Kidney capillary endothelial cell (primary cell): Measurements from ENCODE around the gene RCSD1.

Source experiments
- DNase-seq: peaks from one replicate; pipeline ENCODE4 v3.0.0-alpha.2; 2018; ENCODE audit warnings: low spot score

Gene RCSD1

DNA sequence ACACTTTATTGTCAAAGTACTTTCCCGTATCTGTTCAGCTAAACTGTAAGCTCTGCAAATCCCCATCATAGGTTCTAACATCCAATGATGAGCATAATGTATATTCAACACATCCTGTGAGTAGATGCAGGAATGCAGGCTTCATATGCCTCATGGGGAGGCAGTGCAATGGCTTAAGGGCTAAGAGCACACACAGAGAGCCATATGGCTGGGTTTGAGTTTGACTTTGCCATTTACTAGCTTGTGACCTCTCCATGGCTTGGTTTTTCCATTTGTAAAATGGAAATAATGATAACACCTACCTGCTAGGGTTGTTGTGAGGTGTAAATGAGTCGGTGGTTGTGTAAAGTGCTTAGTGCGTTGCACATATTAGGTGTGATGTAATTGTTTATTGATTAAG lies 13.4 kb downstream of the RCSD1 start:
- no peak for DNase-seq

DNA sequence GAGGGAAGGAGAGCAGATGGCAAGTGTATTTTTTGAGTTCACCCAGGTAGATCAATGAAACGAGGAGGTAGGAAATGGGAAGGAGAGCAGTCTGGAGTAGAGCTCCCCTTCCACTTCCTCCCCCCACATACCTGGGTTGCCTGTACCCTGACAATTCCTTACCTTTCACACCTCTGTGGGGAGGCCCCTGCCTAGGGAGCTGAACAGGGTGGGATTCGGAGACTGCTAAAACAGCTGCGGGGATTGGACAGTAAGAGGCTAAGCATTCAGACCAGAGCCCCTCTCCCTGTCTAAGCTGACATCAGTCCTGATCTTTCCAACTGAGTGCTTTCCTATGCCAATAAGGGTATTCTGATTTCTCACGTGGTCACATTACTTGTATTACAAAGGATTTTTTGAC lies 14.5 kb downstream of the RCSD1 start:
- DNase-seq, result no peak

DNA sequence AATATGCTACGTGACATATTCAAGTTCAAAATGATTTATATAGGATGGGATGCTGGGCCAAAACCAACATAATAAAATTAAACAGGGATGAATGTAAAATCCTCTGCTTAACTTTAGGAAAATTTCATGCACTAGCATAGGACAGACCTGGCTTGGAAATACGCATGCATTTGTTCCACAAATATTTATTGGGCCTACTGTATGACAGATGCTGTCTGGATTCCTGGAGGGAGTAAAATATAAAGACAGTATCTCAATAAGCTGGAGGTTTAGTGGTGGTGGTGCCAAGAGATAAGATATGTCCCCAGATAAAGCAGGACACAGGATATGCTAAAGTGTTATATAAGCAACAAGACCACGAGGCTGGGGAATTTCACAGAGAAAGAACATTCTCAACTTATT lies 15.1 kb downstream of the RCSD1 start:
- no peak for DNase-seq

DNA sequence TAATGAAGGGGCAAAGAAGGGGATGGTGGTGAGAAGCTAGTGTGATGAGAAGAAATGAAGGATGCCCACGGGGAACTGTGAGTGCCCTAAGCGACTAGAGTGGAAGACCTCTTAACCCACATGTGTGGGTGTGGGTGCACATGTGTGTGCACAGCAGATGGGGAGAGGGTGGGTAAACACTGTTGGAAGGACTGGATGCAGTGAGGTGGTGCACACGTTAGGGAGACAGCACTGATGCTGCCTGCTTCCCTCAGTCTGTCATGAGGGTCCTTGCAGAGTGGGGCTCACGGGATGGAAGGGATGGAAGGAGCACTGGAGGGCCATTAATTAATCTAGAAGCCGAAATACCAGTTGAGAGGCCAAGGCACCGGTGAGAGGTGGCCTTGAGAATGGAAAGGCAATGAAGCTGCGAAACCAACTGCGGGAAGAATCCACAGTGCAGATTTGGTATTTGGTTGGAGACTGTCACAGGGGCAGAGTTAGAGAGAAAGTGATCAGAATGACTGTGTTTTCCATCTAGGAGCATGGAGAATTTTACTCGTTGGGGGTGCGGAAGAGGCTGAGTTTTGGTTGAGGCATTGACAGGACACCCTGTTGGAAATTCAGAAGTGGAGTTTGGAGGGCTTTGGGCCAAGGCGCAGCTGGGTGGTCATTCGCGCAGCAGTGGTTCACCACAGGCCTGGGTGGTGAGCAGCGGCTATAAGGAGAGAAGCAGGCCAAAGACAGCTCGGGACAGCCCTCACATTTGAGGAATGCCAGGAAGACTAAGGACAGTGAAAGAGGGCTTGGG lies 15.8 kb downstream of the RCSD1 start:
- no peak for DNase-seq

DNA sequence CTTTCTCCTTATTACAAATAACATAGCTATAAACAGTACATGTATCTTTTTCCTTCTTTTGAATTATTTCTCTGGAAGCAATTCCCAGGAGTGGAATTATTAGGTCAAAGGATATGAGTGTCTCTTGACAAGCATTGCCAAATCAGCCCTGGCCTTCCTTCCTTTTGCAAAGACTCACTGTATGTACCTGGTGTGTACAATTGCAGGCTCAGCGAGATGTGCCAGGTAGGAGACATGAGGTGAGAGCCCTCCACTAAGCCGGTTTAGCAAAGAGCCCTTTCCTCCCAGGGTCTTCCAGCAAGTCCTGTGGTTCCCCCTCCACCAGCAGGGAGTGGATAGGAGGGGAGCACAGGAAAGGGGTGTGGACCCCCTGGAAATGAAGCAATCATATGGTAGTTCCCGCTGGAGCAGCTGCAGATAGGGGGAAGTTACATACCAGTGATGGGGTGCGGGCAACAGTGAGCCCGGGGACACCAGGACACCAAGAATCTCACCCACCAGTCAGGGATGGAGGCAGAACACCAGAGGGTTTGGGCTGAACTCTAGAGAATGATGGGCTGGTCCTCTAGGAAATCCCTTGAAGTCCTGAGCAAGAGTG lies 18.3 kb downstream of the RCSD1 start:
- DNase-seq, result no peak

DNA sequence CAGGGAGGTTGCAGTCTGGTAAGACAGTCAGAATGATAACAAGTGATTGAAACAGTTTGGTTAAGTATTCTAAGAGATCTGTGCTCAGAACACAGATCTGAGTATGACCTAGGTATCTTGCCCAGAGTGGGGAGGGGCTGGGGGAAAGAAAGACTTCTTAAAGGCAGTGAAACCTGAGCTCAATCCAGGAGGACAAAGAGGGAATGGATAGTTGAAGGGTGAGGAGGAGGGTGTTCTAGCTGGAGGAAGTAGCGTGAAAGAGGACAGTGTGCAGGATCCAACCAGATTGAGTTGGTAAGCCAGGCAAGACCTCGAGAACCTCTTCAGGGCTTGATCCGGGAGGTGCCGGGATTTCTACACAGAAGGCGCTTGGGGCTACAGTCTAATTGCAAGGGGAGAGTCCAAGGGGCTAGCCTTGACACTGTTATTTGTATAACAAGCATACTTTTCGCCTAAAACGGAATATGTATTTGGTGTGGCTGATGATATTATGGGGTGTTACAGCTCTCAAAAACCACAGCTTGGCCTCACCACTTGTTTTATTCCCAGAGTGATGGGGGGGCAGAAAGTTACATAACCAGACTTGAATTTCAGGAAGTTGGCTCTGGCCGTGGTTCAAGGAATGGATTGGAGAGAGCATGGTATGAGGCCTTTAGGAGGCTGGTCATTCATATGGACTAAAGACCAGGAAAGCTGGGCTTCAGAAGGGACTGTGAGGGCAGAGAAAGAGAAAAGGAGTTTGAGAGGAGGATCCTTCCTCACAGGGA lies 19.1 kb downstream of the RCSD1 start:
- no peak for DNase-seq

DNA sequence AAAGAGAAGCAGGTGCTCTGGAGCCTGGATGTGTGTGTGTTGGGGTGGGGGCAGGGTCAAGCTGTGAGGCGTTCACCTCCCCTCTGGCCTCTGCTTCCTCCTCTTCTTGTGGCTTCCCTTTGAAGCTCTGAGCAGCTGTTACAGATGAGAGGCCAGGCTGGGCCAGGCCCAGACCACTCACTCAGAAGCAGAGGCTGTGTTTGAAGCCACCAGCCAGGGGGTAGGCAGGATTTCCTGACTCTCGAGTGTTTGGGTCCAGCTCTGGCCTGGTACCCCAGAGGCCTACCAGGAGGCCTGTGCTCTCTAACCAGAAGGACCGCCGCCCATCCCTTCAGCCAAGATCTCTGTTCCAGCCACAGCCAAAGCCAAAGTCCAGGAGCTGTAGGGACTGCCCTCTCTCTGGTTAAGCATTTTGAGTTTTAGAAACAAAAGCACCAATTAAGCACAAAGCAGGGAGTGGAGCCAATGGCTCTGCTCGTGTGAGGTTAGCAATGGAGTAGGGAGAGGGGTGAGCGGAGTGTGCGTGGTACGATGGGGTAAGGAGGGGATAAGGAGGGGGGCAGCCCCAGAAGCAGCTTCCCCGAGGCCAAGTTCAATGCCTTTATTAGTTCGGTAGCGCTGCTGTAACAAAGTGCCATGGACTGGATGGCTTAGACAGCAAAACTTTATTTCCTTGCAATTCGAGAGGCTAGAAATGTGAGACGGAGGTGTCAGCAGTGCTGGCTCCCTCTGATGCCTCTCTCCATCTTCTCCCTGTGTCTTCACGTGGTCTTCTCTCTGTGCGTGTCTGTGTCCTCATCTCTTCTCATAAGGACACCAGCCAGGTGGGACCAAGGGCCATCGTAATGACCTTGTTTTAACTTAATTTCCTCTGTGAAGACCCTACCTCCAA lies 20.5 kb downstream of the RCSD1 start:
- no peak for DNase-seq

DNA sequence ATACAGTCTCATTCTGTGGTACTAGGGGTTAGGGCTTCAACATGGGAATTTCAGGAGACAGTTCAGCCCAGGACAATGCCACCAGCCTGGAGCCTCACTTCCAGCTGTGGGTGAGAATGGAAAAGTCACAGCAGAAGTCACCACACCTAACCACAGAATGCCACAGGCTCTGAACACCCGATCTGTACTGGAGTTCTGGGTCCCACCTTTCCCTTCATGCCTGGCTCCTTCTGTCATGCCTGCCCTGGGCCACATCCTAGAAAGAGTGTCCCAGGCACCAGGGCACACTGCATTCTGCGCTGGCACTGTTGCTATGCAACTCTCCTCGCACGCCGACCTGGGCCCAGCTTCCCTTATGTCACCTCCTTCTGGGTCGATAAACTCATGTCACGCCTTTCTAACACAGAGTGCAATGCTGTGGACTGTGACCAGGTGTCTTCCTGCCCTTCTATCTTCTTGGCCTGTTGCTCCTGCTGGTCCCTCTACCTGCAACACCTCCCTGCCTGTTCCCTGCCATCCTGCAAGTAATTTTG lies 21.2 kb downstream of the RCSD1 start:
- DNase-seq, result no peak

DNA sequence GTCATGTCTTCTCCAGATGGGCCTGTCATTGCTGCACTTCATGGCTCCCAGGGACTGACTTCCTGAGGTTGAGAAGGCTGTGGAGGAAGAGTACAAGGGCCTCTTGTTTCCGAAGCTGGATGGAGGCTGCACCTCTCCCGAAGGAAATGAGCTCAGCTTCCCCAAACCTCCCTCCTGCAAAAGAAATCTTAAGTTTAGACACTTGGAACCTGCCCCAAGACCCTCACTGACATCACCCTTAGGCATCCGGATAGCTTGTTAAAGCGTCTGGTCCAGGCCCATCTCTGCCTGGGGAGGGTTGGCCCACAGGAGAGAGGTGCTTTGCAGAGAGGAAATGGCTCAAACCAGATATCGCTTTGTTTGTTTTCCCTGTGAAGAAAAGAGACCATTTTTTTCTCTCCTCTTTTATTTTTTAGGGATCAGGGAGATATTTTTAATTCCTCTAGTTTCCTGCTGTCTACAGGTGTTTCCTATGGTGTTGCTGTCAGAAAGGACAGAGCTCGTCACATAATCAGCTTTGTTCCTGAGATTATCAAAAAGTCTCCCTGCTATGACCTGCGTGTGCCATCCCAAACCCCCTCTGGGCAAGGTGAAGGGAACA lies 25.0 kb downstream of the RCSD1 start:
- peak; percentile 75 for DNase-seq

DNA sequence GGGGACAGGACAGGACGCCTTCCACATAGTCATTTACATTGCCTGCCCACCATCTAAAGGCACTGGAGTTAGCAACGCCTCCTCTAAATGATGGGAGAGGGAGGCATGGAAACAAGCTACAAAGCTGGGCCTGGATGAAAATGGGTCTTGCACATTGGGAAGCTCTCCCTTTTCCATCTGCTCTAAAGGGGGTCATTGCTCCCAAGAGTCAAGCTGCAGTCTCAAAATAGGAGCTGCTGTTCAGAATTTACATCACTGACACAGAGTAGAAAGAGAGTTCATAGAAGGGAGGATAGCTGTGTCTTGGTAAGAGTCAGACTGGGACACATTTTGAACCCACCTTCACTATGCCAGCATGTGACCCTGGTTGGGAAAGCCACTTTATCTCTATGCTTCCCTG lies 26.6 kb downstream of the RCSD1 start:
- no peak for DNase-seq

DNA sequence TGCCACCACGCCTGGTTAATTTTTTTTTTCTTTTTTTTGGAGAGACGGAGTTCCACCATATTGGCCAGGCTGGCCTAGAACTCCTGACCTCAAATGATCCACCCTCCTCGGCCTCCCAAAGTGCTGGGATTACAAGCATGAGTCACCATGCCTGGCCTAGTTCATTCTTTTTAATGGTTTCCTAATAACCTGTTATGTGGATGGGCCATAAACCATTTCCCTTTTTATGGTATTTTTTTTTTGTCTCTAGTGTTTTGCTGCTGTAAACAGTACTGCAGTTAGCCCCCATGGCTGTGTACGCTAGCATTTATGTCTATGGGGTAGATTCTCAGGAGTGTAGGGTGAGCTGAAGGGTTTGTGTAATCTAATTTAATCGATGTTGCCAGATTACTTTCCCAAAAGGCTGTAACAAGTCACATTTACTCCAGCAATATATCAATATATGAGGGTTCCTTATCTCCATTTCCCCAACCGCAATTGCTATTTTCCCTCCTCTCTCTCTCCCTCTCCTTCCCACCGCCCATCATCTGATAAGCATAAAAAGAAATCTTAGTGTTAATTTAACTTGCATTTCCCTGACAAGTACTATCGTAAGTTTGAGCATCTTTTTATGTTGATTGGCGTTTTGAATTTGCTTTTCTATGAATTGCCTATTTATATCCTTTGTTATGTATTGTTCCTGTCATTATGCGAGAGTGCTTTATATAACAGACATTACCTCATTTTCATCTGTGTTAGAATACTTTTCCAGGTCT lies 28.7 kb downstream of the RCSD1 start:
- no peak for DNase-seq

DNA sequence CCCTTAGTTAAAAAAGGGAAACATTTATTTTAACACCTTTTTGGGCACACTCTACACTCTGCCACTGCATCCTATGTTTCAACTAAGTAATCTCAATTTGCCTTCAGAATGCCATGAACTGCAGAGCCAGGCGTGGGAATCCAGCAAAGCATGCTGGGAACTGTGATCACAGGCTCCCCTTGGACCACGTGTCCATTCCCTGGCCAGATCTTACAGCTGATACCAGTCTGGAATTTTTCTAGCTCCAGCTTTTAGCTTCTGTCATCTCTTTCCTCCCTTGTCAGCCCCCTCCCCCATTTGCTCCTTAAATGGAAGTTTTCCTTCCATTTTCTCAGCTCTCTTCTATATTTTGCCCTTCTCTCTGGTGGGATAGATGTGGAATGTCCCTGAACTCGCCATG lies 29.4 kb downstream of the RCSD1 start:
- DNase-seq, result no peak

DNA sequence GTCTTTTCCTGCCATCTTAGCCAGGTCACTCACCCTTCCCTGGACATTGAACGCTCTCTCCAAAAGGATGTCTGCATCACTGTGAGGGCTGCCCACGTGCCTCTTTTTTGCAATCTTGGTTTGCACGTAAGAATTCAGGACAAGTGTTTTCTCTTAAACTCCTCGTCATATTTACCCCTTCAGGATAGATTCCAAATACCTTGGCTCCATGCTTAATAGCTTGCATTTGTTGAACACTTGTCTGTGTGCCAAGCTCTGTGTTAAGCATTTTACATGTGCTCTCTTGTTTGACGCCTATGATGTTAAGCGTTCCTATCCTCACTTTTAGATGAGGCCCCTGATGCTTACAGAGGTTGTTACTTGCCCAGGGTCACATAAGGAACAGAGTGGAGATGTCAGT lies 29.8 kb downstream of the RCSD1 start:
- DNase-seq, result no peak

DNA sequence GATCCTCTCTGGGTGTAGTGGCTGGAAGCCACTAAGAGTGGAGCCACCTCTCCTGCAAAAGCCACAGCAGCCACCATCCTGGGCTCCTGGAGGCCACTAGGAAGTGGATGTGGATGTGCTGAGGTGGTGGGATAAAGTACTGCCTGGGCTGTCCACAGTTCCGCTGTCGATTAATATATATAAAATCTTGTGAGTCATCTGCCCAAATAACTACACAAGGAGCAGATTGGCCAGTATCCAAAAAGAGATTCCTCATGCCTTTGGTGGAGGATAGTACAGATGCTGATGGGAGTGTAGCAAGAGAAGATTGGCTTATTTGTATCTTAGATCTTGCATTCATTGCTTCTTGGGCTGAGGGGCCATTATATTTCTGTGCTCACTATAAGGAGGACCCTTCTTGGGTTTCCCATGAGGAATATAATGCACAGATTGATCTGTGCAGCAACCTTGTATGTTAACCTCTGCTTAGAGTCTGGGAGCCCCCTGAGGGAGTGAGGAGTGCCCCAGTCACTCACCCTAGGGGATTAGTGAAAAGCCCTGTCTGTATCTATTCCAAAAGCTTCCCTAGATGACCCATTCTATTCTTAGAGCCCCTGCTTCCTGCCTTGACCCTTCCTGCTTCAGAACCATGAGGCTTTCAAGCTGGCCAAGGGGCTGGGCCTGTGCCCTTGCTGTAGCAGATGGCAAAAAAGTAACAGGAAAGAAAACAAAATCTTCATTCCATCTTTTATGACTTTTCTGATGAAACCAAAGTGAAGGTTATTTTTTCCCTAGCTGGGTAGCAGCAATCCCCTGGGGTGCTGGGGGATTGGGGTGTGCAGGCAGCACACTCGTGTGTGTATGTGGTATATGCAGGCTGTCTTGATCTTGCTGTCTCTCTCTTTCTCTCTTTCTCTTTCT lies 31.7 kb downstream of the RCSD1 start:
- peak; percentile 88 for DNase-seq

DNA sequence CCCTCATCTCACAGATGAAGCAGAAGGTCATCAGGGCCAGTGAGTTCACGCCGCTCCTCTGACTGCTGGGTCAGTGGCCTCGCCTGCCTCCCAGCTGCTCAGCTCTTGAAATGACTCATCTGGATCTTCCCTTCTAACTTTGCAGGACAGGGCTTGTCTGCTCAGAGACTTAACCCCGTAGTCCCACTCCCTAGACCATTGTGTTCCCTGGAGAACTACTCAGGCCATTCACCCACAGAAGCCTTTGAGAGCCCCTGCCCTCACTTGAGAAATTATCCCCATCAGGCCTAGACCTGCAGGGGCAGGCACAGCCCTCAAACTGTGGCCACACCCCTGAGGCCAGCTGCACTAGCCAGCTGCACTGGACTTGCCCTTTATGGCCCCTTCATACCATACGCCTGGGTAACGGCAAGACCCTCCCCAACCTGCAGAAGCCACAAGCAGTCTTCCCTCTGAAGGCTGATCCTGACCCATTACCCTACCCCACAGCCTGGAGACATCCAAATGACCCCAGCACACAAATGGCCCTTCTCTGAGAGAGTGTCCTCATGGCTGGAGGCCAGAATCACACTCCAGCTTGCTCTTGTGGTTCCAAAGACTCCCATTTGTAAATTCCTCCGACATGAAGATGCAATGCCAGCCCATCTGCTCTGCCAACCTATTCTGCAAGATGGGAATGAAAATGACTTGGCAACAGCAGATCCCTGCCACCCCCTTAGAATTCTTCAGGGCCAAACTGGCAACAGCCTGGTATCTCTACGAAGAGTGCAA lies 33.2 kb downstream of the RCSD1 start:
- no peak for DNase-seq

DNA sequence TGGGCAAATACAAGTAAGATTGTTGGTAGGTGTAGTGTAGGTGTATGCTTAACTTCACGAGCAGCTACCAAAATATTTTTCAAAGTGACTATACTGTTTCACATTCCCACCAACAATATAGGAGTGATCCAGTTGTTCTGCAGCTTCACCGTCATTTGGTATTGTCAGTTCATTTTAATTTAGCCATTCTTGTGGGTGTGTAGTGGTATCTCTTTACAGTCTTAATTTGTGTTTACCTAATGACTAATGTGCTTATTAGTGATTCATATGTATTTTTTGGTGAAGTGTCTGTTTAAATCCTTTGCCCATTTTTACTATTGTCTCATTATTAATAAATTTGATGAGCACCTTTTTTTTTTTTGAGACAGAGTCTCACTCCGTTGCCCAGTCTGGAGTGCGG lies 35.4 kb downstream of the RCSD1 start:
- no peak for DNase-seq

DNA sequence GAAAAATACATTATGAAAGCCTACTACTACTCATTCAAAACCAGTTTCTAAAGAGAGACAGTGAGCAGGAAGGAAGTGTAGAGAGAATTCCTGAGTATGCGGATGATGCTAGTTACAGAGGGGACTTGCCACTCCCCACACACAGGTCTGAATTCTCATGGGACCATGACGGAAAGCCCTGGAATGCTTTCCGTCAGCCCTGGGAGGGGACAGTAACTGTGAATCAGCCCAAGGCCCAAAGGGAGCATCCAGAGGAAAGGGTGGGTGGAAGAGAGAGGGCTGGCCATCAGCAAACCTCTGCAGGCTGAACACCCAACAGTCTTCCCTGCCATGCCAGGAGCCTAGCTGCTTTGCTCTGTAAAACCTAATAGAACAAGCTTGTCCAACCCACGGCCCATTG lies 36.4 kb downstream of the RCSD1 start:
- peak; percentile 93 for DNase-seq

DNA sequence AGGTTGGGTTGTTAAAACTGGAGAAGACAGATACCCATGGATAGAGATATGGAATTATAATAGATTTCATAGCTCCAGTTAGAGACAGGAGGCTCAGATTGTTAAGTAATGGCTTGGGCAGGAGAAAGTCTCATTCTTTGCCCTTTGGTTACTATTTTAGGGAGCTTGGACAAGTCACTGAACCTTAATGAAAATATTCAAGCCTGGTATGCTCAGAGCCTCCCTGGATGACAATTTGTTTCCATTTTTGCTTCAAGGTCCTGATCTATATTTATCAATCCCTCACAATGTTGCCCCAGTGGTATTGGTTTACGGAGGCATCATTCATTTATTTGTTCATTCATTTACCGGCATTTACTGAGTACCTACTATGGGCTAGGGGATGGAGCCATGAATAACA lies 37.5 kb downstream of the RCSD1 start:
- no peak for DNase-seq

DNA sequence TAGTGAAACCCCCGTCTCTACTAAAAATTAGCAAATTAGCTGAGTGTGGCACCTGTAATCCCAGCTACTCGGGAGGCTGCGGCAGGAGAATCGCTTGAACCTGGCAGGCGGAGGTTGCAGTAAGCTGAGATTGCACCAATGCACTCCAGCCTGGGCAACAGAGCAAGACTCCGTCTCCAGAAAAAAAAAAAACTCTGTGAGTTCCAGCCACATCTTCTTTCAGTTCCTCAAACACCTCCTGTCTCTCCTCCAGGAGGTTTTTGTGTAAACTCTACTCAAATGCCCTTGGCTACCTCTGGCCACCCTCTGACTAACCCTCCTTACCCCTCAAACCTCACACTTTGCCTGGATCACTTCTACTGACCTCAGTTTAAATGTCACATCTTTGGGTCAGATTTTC lies 38.1 kb downstream of the RCSD1 start:
- no peak for DNase-seq
